Progenitor cell of endocrine pancreas (in vitro differentiated cells): ENCODE results near the gene ZFP57. TPM values are rescaled to one million over a fixed set of nuclear protein-coding genes. Genes with fewer than 3 reads are reported as not detected.

Experiments
- DNase-seq: peaks from one replicate; pipeline ENCODE4 v3.0.0; 2021; ENCODE audit warnings: low spot score; ENCODE audit not compliant: unreplicated experiment
- H3K27ac Mint-ChIP-seq: 2 replicates; pipeline ENCODE4 v1.8.0; 2021; ENCODE audit warnings: mild to moderate bottlenecking, moderate library complexity, mixed read lengths
- H3K27me3 Mint-ChIP-seq: 2 replicates; pipeline ENCODE4 v1.8.0; 2021; ENCODE audit warnings: mixed read lengths
- H3K36me3 Mint-ChIP-seq: 2 replicates; pipeline ENCODE4 v1.8.0; 2022; ENCODE audit warnings: mixed read lengths; ENCODE audit not compliant: insufficient read depth
- H3K4me1 Mint-ChIP-seq: 2 replicates; pipeline ENCODE4 v1.8.0; 2021; ENCODE audit warnings: low read depth, mixed read lengths
- H3K4me3 Mint-ChIP-seq: 2 replicates; pipeline ENCODE4 v1.8.0; 2021; ENCODE audit warnings: low read depth, mild to moderate bottlenecking, moderate library complexity, mixed read lengths
- H3K9me3 Mint-ChIP-seq: 2 replicates; pipeline ENCODE4 v1.8.0; 2021; ENCODE audit warnings: low read depth, mixed read lengths
- total RNA-seq: library from RNA; stranded (reverse); gene quantifications from 2 replicates; pipeline ENCODE4 v1.2.1, GENCODE V29; 2021
- TF ChIP-seq, protein P1 (sequence below): fragments of 200-600 bp; sonication (generic); IDR thresholded peaks from one replicate; pipeline ENCODE4 v1.5.0; 2021; ENCODE audit warnings: antibody characterized with exemption, mild to moderate bottlenecking; ENCODE audit not compliant: unreplicated experiment

Gene ZFP57
- total RNA-seq, 1 donor from 2014 or later = 0.14 TPM

DNA sequence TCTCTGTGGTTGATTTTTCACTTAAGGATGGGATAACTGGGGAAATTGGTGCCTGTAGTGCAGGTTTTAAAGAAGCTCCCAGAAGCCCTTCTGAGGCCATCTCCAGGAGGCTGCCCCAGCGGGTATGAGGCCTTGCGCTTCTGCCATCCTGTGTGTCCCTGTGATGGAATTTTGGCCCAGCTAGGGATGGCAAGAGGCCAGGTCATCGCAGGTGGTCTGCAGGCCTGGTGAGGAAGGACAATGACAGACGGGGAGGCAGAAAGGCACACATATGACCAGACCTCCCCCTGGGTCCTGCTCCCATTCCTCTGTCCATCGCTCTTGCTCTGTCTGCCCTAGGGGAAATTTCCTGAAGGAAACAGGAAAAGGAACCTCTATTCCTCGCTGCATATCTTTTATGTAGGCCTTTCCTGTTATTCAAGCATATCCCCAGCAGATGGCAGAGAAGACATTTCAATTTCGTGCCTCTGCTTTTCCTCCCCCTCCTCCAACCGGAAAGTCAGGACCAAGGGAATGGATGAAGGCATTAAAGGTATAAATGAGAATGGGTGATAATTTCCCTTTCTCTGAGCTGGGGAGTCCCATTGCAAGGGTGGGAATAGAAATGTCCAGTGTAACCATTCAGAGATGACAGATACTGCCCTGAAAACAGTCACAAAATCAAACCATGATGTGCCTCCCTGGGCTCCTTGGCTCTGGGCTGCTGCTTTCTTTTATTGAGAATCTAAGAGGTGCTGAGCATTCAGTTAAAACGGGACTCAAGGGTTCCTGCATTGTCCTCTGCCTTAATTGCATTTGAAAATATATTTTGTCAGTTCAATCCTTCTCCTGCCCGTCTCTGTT lies 24.7 kb upstream of the ZFP57 start:
- no peak overlapping the region for H3K4me3 Mint-ChIP-seq
- H3K9me3 Mint-ChIP-seq = no peaks in the 10 kb centered on the region
- H3K27ac Mint-ChIP-seq = no peak overlapping the region
- H3K36me3 Mint-ChIP-seq = no peaks in the 10 kb centered on the region
- no peaks in the 10 kb centered on the region for H3K4me1 Mint-ChIP-seq
- peaks cover 76% of the 10 kb centered on the region for H3K27me3 Mint-ChIP-seq
- no peak for DNase-seq
- TF ChIP-seq, protein P1, sequence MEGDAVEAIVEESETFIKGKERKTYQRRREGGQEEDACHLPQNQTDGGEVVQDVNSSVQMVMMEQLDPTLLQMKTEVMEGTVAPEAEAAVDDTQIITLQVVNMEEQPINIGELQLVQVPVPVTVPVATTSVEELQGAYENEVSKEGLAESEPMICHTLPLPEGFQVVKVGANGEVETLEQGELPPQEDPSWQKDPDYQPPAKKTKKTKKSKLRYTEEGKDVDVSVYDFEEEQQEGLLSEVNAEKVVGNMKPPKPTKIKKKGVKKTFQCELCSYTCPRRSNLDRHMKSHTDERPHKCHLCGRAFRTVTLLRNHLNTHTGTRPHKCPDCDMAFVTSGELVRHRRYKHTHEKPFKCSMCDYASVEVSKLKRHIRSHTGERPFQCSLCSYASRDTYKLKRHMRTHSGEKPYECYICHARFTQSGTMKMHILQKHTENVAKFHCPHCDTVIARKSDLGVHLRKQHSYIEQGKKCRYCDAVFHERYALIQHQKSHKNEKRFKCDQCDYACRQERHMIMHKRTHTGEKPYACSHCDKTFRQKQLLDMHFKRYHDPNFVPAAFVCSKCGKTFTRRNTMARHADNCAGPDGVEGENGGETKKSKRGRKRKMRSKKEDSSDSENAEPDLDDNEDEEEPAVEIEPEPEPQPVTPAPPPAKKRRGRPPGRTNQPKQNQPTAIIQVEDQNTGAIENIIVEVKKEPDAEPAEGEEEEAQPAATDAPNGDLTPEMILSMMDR = peak; percentile 60

DNA sequence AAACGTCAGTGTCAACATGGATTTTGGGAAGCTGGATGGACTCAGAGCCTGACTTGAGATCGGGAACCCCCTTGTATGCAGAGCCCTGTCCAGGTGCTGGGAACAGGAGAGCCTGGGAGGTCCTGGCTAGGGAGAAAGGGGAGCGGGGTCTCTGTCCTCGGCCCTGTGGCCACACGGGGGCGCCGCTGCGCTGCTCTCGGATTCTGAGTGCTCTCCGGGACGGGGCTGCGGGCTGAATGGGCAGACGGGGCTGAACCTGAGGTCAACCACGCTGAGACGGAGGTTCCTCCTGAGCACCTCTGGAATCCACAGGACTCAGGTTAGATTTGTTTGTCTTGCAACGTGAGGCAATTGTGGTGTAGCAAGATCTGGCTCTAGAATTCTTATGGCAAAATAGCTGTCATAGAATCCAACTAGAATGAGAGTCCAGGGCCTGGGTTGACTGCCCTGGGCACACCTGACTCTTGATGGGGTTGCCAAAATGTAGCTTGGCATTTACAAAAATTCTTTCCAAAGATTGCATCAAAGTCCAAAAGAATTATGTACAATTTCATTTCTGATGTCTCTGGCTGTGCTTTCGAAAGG lies 21.7 kb upstream of the ZFP57 start:
- DNase-seq = peak; percentile 65
- Mint-ChIP-seq H3K4me1 (no peaks in the 10 kb centered on the region), H3K9me3 (no peaks in the 10 kb centered on the region), H3K36me3 (no peaks in the 10 kb centered on the region), H3K27me3 (peaks cover 54% of the 10 kb centered on the region), H3K4me3 (no peak overlapping the region), H3K27ac (no peak overlapping the region)
- TF ChIP-seq, protein P1 = peak; percentile 77

DNA sequence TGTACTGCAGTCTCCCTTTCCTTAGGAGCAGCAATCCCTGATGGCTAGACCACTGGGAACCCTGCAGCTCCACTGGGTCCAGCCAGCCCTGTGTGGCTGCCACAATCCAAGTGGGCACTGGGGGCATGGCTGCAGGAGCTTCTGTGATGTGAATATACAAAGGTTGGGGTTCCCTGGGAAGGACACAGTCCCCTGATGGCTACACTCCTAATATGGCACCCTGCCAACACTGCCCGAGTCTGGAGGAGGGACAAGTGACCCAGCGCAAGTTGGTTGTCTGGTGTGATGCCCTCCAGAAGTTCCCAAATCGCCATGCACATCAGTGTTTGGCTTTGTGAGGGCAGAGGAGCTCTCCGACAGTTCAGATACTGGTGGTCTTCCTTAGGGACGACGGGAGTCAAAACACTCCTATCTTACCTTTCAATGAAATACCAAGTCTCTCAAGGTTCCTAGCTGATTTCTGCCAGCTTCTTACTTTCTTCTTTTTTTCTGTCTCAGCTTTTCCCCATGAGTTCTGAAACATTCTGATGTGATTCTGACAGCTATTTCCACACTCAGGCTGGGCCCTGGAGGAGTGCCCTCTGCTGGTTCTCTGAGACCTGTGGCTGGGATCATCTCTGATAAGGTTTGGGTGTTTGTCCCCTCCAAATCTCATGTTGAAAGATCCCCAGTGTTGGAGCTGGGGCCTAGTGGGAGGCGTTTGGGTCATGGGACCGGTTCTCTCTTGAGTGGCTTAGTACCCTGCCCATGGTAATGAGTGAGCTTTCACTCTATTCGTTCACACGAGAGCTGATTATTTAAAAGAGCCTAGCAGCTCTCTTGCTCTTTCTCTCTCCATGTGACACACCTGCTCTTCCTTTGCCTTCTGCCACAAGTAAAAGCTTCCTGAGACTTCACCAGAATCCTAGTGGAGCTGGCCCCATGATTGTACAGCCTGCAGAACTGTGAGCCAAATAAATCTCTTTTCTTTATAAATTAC lies 15.5 kb upstream of the ZFP57 start:
- TF ChIP-seq, protein P1 = peak; percentile 52
- H3K36me3 Mint-ChIP-seq = no peaks in the 10 kb centered on the region
- peaks cover 4% of the 10 kb centered on the region for H3K9me3 Mint-ChIP-seq
- H3K27me3 Mint-ChIP-seq = no peaks in the 10 kb centered on the region
- DNase-seq = no peak
- no peaks in the 10 kb centered on the region for H3K4me1 Mint-ChIP-seq
- H3K4me3 Mint-ChIP-seq = no peak overlapping the region
- no peak overlapping the region for H3K27ac Mint-ChIP-seq

DNA sequence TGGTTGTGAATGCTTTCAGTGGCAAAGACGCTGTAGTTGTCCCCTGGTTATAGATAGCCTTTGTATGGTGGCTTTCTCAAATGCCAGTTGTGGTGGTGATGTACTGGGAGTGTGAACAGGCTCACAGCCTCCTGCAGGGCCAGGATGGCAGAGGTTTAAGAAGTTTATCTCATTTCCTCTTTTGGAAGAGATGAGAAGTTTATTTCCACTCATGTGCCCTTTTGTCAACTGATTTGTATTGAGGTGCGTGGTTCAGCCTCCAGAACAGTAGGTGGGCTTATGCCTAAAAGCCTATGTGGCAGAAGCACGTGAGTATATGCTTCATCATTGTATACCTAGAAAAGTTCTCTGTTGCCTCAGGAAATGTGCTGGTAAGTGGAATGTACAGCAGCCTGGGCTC lies 13.7 kb upstream of the ZFP57 start:
- no peak overlapping the region for H3K27ac Mint-ChIP-seq
- no peak overlapping the region for H3K4me3 Mint-ChIP-seq
- no peaks in the 10 kb centered on the region for H3K36me3 Mint-ChIP-seq
- TF ChIP-seq, protein P1 = no peak
- H3K9me3 Mint-ChIP-seq = peaks cover 4% of the 10 kb centered on the region
- no peaks in the 10 kb centered on the region for H3K4me1 Mint-ChIP-seq
- H3K27me3 Mint-ChIP-seq = no peaks in the 10 kb centered on the region
- no peak for DNase-seq
